ENCODE measurements around the gene HNRNPAB.
"Not testable (repeated sequence)": the region's sequence is repeated elsewhere in the genome, so short reads cannot be mapped to it uniquely, and the experiment has no call there.

The HNRNPAB gene

GRCh38 chr5:178212241-178213002 is 8.1 kb downstream of the HNRNPAB start:
- DNase-seq (ENCODE audit: low read depth), result no peak

GRCh38 chr5:178213003-178213461 is 8.7 kb downstream of the HNRNPAB start:
- DNase-seq (ENCODE audit: low read depth), result no peak

- no peak for DNase-seq (ENCODE audit: low read depth)
Observed at GRCh38 chr5:178213748-178214151, 9.4 kb downstream of the HNRNPAB start.

GRCh38 chr5:178214160-178214803 is 9.9 kb downstream of the HNRNPAB start:
- DNase-seq (ENCODE audit: low read depth), result no peak

- DNase-seq (ENCODE audit: low read depth), result no peak
Observed at GRCh38 chr5:178215280-178216002, 11.1 kb downstream of the HNRNPAB start.

- DNase-seq (ENCODE audit: low read depth), result no peak
Observed at GRCh38 chr5:178216088-178216534, 11.8 kb downstream of the HNRNPAB start.

- DNase-seq (ENCODE audit: low read depth), result no peak
Observed at GRCh38 chr5:178216779-178217178, 12.4 kb downstream of the HNRNPAB start.

- no peak for DNase-seq (ENCODE audit: low read depth)
Observed at GRCh38 chr5:178218237-178218776, 14.0 kb downstream of the HNRNPAB start.

GRCh38 chr5:178218827-178219226 is 14.5 kb downstream of the HNRNPAB start:
- no peak for DNase-seq (ENCODE audit: low read depth)

- no peak for DNase-seq (ENCODE audit: low read depth)
Observed at GRCh38 chr5:178221282-178221681, 16.9 kb downstream of the HNRNPAB start.

- DNase-seq (ENCODE audit: low read depth), result no peak
Observed at GRCh38 chr5:178221853-178222252, 17.5 kb downstream of the HNRNPAB start.

- no peak for DNase-seq (ENCODE audit: low read depth)
Observed at GRCh38 chr5:178222292-178222691, 18.0 kb downstream of the HNRNPAB start.

- DNase-seq (ENCODE audit: low read depth), result no peak
Observed at GRCh38 chr5:178223196-178223773, 19.0 kb downstream of the HNRNPAB start.

GRCh38 chr5:178223828-178224335 is 19.5 kb downstream of the HNRNPAB start:
- DNase-seq (ENCODE audit: low read depth), result no peak

GRCh38 chr5:178224403-178224802 is 20.1 kb downstream of the HNRNPAB start:
- DNase-seq (ENCODE audit: low read depth), result no peak

GRCh38 chr5:178225174-178225573 is 20.8 kb downstream of the HNRNPAB start:
- no peak for DNase-seq (ENCODE audit: low read depth)

GRCh38 chr5:178227138-178227659 is 22.9 kb downstream of the HNRNPAB start:
- no peak for DNase-seq (ENCODE audit: low read depth)

- no peak for DNase-seq (ENCODE audit: low read depth)
Observed at GRCh38 chr5:178227929-178228328, 23.6 kb downstream of the HNRNPAB start.

GRCh38 chr5:178228609-178229008 is 24.3 kb downstream of the HNRNPAB start:
- DNase-seq (ENCODE audit: low read depth), result no peak

GRCh38 chr5:178229111-178229510 is 24.8 kb downstream of the HNRNPAB start:
- not testable (repeated sequence) for DNase-seq (ENCODE audit: low read depth)

GRCh38 chr5:178229861-178230260 is 25.5 kb downstream of the HNRNPAB start:
- no peak for DNase-seq (ENCODE audit: low read depth)

Measured in CMK (cell line).